ENCODE data around the gene BTBD7.

DNA sequence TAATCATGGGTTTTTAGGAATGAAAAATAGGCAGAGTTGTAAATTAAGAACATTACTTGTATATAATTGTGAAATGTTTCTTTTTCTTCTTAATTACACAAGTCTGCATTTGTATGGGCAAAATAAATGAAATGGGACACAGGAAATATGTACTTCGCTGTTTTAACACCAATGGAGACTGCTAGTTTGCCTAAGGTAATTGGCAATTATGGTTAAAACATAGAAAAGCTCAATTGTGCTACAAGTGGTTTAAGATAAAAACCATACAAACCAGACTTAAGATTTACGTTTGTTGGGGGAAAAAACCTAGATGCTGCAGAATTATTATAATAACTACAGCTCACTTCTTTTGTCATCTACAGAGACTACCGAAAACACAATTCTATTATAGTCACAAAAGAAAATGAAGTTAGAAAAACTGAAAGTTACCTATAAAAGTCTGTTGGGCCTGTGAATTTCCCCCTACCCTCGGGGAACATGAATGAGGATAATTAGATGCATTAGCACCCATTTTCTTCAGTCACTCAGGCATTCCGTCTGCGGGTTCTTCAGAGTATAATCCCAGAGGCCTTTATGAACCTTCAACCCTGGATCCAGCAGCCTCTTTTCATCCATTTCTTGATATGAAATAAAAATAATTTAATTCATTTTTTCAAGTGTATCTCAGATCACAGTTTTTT, 37.2 kb downstream of the BTBD7 start:
- TF ChIP-seq, protein P1, sequence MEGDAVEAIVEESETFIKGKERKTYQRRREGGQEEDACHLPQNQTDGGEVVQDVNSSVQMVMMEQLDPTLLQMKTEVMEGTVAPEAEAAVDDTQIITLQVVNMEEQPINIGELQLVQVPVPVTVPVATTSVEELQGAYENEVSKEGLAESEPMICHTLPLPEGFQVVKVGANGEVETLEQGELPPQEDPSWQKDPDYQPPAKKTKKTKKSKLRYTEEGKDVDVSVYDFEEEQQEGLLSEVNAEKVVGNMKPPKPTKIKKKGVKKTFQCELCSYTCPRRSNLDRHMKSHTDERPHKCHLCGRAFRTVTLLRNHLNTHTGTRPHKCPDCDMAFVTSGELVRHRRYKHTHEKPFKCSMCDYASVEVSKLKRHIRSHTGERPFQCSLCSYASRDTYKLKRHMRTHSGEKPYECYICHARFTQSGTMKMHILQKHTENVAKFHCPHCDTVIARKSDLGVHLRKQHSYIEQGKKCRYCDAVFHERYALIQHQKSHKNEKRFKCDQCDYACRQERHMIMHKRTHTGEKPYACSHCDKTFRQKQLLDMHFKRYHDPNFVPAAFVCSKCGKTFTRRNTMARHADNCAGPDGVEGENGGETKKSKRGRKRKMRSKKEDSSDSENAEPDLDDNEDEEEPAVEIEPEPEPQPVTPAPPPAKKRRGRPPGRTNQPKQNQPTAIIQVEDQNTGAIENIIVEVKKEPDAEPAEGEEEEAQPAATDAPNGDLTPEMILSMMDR (conservative IDR thresholded peaks at IDR 0.05) = no peak
- TF ChIP-seq EZH2 (IDR thresholded peaks at IDR 0.05; ENCODE audit: low read depth) = no peak
